ENCODE results near the gene HIF3A.
A peak's percentile ranks its signal among the peaks of the same experiment; 100 is the strongest.

Gene HIF3A

GRCh38 chr19:46340051-46340659 is 43.3 kb downstream of the HIF3A start:
- POLR2A ChIA-PET = no interaction called here
- DNase-seq (ENCODE audit: low read depth, low spot score) = no peak
- H3K4me3 ChIP-seq (ENCODE audit: low read depth, low read length) = no peak overlapping the region
- CTCF ChIA-PET = no interaction called here
- TF ChIP-seq CTCF (IDR thresholded peaks at IDR 0.05; ENCODE audit: insufficient read depth, low read length, missing control alignments) = no peak

DNA sequence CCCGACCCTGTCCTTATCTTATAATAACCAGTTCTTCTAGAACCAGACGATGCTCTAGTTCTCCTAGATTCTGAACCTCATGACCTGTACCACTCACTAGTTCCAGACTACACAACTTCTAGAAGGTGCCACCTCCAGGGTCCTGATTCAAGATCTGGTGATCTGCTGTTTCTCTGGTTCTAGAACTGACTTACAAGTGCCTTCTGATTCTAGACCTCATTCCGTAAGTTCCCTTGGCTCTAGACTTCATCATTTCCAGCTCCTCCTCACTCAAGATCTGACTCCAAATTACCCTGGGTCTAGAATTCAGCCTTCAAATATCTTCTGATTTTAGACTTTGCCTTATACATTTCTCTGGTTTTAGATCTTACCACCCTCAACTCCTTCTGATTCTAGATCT is 45.1 kb downstream of the HIF3A start:
- no peak for TF ChIP-seq CTCF (IDR thresholded peaks at IDR 0.05; ENCODE audit: insufficient read depth, low read length, missing control alignments)
- no peak for DNase-seq (ENCODE audit: low read depth, low spot score)
- H3K4me3 ChIP-seq (ENCODE audit: low read depth, low read length) = no peak overlapping the region
- ChIA-PET CTCF (no interaction called here), POLR2A (no interaction called here)

- DNase-seq (ENCODE audit: low read depth, low spot score) = no peak
- CTCF ChIA-PET = interaction anchor here (1.9 kb wide), 1 partner anchor 62 kb away, joined by 4 read pairs; no protein-coding TSS in a partner anchor
- no peak for TF ChIP-seq CTCF (IDR thresholded peaks at IDR 0.05; ENCODE audit: insufficient read depth, low read length, missing control alignments)
- H3K4me3 ChIP-seq (ENCODE audit: low read depth, low read length) = no peak overlapping the region
- POLR2A ChIA-PET = no interaction called here
Observed at GRCh38 chr19:46344363-46344762, 47.5 kb downstream of the HIF3A start.

GRCh38 chr19:46345157-46345556 is 48.3 kb downstream of the HIF3A start:
- POLR2A ChIA-PET = no interaction called here
- TF ChIP-seq CTCF (IDR thresholded peaks at IDR 0.05; ENCODE audit: insufficient read depth, low read length, missing control alignments) = no peak
- CTCF ChIA-PET = interaction anchor here (1.9 kb wide), 1 partner anchor 63 kb away, joined by 4 read pairs; no protein-coding TSS in a partner anchor
- no peak for DNase-seq (ENCODE audit: low read depth, low spot score)
- no peak overlapping the region for H3K4me3 ChIP-seq (ENCODE audit: low read depth, low read length)

GRCh38 chr19:46346821-46347571 is 50.2 kb downstream of the HIF3A start, which contains the start of gene PPP5C:
Gene PPP5C, plus strand, starts transcription at chr19:46347087. Its CDS starts 10 bp downstream, at chr19:46347097.
- H3K4me3 ChIP-seq (ENCODE audit: low read depth, low read length) = peak within 1 kb of the TSS; percentile 99
- peak; percentile 21 for DNase-seq (ENCODE audit: low read depth, low spot score)
- peak; percentile 95 for TF ChIP-seq CTCF (IDR thresholded peaks at IDR 0.05; ENCODE audit: insufficient read depth, low read length, missing control alignments)
- CTCF ChIA-PET = interaction anchor here (0.7 to 2.7 kb wide), 23 partner anchors 10 to 141 kb away, joined by 3 to 26 read pairs (median 5); no protein-coding TSS in a partner anchor
- POLR2A ChIA-PET = interaction anchor here (0.8 kb wide), 1 partner anchor 11 kb away, joined by 3 read pairs; no protein-coding TSS in a partner anchor

DNA sequence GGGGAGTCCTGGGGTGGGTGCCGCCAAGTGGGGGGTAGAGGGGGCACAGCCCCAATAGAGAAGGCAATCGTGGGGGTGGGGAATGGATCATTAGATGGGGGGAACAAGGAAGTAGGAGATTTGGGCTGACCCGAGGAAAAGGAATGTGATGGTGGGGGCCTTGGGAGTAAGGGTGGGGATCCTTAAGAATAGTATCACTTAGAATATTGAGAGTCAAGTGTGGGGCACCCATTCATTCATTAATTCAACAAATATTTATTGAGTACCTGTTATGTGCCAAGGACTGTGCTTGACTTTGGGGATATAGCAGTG is 50.7 kb downstream of the HIF3A start:
- ChIA-PET CTCF (interaction anchor here (0.7 to 2.7 kb wide), 23 partner anchors 9 to 136 kb away, joined by 3 to 26 read pairs (median 4); no protein-coding TSS in a partner anchor), POLR2A (interaction anchor here (0.8 kb wide), 1 partner anchor 10 kb away, joined by 3 read pairs; no protein-coding TSS in a partner anchor)
- DNase-seq (ENCODE audit: low read depth, low spot score) = no peak
- no peak for TF ChIP-seq CTCF (IDR thresholded peaks at IDR 0.05; ENCODE audit: insufficient read depth, low read length, missing control alignments)
- H3K4me3 ChIP-seq (ENCODE audit: low read depth, low read length) = peak overlapping the region; percentile 99

Measured in AG04449 (cell line).